NCI-H524 treated with DMSO at 0.1 percent for 48 hours (cell line): ENCODE measurements around the gene EVPL.
"Not testable (repeated sequence)": the region's sequence is repeated elsewhere in the genome, so short reads cannot be mapped to it uniquely, and the experiment has no call there.

Source experiments
- DNase-seq: peaks from one replicate; lab custom pipeline; 2025; lab: John Stamatoyannopoulos, UW

The EVPL gene

DNA sequence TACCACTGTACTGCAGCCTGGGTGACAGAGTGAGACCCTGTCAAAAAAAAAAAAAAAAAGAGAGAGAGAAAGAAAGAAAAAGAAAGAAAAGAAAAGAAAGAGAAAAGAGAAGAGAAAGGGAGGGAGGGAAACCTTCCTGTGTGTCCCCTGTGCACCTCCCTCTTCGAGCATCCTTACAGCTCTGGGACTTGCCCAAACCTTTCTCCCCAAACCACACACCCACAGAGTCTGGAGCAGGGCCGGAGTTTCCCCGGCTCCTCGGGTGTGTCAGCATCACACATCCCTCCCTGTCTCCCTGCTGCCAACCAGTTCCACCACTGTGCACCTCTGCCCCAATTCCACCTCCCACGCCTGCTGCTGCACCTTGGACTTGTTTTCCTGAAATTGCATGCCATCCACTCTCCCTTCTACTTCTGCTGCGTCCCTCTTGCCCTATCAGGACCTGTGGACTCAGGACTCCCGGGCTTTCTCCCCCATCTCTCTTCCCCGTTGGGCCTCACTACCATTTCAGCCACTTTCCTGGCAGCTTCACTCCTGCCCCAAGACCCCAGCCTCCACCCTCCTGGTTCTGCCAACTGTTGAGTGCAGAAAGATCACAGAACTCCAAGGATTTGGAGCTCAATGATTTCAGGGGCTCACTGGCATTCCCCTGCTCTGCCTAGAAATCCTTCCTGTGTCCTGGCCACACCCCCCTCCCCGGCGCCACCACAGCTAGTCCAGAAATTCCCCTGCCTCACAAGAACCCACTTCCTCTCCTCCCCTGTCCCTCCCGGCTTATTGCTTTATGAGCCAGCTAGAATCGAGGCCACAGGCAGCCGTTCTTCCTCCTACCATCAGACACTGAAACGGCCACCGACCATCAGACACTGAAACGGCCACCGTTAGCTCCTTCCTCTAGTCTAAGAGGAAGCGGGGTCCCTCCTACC is 30.2 kb downstream of the EVPL start:
- DNase-seq, result no peak

GRCh38 chr17:75995385-75995925 is 31.7 kb downstream of the EVPL start:
- DNase-seq, result no peak

GRCh38 chr17:75994802-75995370 is 32.2 kb downstream of the EVPL start:
- no peak for DNase-seq

- DNase-seq, result no peak
Observed at GRCh38 chr17:75991396-75991795, 35.7 kb downstream of the EVPL start.

DNA sequence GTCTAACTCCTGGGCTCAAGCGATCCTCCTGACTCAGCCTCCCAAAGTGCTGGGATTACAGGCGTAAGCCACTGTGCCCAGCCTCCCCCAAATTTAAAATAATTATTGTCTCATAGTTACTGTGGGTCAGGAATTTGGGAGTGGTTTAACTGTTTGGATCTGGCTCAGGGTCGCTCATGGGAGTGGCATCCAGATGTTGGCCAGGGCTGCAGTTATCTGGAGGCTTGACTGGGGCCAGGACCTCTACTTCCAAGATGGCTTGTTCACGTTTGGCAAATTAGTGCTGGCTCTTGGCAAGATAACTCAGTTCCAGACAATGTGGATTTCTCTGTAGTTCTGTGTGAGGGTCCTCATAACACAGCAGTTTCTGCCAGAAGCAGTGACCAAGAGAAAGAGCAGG is 40.1 kb downstream of the EVPL start:
- DNase-seq, result no peak

GRCh38 chr17:75985986-75986385 is 41.1 kb downstream of the EVPL start:
- DNase-seq, result no peak

- DNase-seq, result no peak
Observed at GRCh38 chr17:75983501-75984181, 43.5 kb downstream of the EVPL start.

DNA sequence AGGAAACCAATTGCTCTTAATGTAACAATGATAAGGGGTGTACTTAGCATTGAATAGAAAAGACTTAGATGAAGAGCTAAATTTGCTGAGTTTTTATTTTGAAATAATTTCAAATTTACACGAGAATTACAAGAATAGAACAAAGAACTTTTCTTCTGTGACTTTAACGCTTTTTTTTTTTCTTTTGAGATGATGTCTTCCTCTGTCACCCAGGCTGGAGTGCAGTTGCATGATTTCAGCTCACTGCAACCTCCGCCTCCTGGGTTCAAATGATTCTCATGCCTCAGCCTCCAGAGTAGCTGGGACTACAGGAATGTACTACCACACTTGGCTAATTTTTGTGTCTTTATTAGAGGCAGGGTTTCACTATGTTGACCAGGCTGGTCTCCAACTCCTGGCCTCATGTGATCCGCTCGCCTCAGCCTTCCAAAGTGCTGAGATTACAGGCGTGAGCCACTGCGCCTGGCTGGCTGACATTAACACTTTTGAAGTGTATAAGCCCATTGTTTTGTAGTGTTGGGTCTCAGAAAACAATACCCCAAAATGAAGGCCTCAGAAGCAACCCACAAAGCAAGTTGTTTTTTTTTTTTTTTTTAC is 46.0 kb downstream of the EVPL start:
- DNase-seq, result no peak

DNA sequence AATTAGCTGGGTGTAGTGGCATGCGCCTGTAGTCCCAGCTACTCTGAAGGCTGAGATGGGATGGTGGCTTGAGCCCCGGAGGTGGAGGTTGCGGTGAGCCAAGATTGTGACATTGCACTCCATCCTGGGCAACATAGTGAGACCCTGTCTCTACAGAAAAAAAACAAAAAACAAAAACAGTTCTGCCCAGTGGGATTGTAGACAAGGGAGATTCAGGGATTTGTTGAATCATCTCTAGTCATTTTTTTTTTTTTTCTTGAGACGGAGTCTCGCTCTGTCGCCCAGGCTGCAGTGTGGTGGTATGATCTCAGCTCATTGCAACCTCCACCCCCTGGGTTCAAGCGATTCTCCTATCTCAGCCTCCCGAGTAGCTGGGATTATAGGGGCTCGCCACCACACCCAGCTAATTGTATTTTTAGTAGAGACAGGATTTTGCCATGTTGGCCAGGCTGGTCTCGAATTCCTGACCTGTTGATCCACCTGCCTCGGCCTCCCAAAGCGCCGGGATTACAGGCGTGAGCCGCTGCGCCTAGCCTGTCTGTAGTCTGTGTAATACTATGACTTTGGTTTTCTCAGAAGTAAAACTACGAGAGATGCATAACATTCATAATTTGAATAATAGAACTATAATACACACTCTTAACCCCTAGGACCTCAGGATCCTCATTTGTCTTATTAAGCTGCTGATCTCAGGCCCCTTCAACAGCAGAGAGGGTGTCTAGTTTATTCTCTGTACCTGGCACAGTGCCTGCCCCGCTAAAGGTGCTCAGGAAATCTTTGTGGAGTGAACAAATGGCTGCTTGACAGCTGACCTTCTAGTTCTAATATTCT is 46.7 kb downstream of the EVPL start:
- no peak for DNase-seq

DNA sequence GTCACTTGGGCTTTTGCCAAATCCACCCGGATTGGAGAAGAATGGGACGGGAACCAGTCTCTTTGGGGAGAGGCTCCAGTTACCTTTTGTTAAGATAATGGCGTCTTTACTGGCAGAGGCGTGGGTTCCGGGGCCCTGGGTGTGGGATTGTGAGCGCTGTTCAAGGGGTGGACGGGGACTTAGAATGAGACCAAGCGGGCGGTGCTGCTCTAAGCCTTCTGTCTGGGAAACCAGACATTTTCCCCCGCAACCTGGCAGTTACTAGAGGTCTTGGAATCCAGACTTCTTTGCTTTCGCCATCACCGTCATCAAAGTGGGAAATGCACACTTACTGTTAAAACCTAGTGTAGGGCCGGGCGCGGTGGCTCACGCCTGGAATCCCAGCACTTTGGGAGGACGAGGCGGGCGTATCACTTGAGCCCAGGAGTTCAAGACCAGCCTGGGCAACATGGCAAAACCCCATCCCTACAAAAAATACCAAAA is 47.4 kb downstream of the EVPL start:
- no peak for DNase-seq

GRCh38 chr17:75978938-75979704 is 48.0 kb downstream of the EVPL start, which contains the start of the genes ACOX1 and TEN1:
ACOX1 (minus strand) TSS chr17:75979166; CDS start chr17:75979073, 93 bp downstream.
TEN1 (plus strand) TSS chr17:75979240; CDS start chr17:75986193, 6,953 bp downstream.
- DNase-seq, result peak; percentile 97

GRCh38 chr17:75976175-75976848 is 50.8 kb downstream of the EVPL start:
- no peak for DNase-seq

- DNase-seq, result no peak
Observed at GRCh38 chr17:75975757-75976174, 51.3 kb downstream of the EVPL start.

DNA sequence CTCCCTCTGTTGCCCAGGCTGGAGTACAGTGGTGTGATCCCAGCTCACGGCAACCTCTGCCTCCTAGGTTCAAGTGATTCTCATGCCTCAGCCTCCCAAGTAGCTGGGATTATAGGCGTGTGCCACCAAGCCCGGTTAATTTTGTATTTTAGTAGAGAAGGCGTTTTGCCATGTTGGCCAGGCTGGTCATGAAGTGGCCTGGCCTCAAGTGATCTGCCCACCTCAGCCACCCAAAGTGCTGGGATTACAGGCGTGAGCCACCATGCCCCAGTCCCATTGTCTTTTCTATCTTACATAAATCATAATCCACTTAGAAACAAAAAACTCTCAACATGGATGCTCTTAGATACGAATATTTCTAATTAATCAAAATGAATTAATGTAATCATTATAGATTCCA is 51.9 kb downstream of the EVPL start:
- not testable (repeated sequence) for DNase-seq

DNA sequence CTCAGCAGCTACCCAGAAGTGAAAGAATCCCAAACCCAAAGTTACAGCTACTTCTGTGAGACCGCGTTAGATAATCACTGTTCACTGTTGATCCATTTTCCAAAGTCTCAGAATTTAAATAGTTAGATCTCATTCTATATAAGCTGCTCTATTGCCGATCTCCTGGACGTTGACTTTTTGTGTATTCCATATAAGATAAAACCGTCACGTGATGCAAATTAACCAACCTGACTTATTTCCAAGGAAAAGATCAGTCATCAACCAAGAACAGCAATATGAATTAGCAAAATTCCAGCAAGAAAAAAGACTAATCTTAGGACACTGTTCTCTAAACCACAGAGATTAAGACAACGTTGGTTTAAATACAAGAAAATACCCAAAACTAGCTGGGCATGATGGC is 56.5 kb downstream of the EVPL start:
- DNase-seq, result no peak

DNA sequence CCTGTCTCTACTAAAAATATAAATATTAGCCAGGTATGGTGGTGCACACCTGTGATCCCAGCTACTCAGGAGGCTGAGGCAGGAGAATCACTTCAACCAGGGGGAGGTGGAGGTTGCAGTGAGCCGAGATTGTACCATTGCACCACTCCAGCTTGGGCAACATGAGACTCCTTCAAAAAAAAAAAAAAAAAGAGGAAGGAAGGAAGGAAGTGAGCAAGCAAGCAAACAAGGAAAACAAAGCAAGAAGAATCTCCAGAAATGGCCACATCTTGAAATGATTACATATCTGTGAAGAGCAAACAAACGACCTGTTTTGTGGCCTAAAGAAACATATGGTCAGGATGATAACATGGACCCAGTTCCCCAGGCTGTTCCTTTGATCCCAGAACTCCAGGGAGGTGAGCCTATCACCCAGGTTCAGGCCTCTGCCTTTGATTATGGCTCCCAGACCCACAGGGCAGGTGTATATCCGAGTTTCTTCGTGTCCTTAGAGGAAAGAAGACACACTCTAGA is 57.0 kb downstream of the EVPL start:
- DNase-seq, result no peak

DNA sequence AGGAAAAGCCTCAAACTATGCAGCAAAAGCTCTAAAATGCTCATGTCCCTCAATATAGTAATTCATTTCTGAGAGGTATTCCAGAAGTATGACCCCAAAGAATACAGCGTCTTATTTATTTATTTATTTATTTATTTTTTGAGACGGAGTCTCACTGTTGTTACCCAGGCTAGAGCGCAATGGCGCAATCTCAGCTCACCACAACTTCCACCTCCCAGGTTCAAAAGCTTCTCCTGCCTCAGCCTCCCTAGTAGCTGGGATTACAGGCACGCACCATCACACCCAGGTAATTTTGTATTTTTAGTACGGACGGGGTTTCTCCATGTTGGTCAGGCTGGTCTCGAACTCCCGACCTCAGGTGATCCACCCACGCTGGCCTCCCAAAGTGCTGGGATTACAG is 58.1 kb downstream of the EVPL start:
- DNase-seq, result not testable (repeated sequence)

DNA sequence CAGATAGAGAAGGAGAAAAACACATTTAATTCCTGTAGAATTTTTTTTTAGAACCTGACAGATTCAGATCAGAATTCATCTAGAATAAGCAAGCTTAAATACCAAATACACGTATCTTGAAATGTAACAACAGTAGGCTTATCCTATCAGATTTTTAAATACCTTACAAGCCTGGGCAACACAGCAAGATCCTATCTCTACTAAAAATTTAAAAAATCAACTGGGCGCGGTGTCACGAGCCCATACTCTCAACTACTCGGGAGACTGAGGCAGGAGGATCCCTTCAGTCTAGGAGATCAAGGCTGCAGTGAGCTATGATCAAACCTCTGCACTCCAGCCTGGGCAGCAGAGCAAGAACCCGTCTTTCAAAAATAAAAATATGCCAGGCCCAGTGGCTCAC is 61.6 kb downstream of the EVPL start:
- DNase-seq, result no peak

DNA sequence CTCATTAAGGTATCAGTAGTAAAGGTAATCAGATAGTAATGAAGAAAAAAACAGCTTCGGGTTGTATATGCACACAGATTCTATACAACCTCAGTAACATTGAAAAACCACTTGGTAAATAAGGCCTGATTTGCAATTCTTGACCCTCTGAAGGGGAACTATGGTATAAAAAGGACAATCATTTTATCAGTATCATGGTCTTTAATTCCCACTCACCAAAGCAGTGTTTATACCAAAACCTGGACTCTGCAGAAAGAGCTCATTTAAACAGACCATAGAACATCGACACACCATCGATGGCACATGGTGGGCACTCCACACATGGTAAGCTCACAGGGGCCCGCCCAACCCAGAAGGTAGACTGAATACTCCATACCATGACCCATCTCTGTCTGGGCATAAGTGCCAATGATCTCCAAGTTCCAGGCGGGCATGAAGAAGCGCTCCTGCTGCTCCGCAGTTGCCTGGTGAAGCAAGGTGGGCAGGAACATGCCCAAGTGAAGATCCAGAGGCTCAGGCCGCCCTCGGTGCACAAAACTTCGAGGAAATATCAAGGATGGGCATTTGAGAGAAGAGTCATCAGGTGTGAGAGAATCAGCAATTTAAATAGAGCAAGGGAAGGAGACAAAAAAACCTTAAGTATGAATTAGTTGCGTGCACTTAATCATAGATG is 67.1 kb downstream of the EVPL start:
- no peak for DNase-seq
